Stimulated activated CD4-positive, alpha-beta T cell treated with anti-CD3 and anti-CD28 coated beads, Interleukin-2, amount 100 ng/mL, for 48 hours (primary cell): ENCODE results near the gene GPC6.

Experiments used
- DNase-seq, 2 donors: peaks; one replicate each; pipeline ENCODE4 v3.0.0-alpha.2; 2020

Gene GPC6

DNA sequence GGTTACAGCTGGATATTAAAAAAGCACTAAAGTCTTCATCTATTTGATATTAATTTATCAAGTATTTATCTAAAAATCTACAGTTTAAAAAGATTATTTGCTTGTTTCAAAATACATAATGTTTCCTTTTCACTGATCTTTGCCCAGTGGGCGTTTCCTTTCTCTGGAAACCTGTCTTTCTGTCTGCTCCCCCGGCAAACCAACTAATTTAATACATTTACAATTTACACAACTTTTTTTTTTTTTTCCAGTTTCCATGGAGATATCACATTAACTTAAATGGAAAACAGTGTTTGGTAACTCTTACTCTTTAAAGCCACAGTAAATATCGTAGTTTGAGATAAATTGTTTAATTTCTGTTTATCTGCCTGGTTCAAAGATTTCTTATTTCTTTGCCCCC is 5.3 kb downstream of the GPC6 start:
- no peak for DNase-seq

DNA sequence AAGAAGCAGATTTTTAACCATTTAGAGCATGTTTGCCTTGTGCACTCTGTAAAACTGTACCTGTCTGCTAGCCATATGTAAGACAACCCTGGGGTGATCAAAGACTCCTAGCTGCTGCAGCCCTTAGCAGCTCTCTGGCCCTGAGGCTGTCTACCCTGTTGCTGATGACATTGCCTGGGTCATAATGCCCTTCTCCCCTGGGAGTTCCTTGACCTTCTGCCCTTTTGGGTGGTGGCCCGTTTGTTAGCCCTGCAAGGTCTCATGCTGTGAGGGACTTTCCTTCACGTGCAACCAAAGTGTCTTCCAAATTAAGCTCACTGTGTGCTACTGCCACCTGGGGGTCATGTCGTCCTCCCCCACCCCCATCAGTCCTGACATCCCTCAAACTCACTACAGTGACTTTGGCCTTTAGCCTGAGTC is 7.4 kb downstream of the GPC6 start:
- DNase-seq, result no peak

DNA sequence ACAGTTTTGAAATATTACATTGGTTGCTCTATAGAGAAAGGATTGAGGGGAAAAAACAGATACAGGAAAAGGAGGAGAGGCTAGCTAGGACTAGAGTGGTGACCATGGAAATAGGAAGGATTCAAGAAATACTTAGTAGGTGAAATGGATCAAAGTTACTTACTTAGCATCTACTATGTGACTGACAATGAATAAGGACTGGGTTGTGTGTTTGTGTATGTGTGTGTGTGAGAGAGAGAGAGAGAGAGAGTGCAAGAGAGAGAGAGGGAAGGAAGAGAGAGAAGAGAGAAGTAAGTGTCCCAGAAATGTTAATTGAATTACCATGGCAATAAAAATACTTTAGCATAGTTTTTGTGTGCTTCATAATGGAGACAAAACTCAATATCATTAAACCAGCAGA is 7.9 kb downstream of the GPC6 start:
- DNase-seq, result no peak

DNA sequence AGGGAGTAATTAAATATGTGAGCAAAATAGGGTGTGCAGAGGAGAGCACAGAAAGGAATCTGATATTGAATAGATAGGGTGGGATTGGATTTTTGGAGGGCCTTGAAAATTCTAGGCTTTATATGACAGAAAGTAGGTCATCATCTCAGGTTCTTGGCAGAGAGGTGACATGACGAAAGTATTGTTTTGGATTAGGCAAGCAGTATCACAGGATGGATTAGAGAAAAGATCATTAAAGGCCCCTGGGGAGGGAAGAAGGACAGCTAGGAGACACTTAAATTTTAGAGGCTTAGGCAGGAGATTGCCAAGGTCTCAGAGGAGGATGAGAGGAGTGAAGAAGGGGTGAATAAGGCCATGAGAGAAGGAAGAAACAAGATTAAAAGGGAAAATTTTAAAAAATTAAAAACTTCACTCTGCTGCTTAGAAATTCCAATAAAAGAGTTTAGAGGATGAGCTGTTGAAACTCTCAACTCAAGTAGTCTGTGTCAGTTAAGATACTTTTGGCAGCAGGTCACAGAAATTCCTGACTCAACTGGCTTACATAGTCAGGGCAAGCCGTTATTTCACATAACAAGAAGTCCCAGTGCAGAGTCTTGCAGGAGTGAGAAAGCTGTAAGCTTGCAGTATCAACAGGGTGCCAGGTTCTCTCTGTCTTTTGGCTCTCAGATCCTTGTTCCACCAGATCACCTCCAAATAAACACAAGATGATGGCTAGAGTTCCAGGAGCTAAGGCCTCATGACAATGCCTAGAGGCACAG is 8.8 kb downstream of the GPC6 start:
- no peak for DNase-seq

- no peak for DNase-seq
Measured at GRCh38 chr13:93238711-93239110, 12.1 kb downstream of the GPC6 start.

GRCh38 chr13:93243375-93244063 is 16.9 kb downstream of the GPC6 start:
- no peak for DNase-seq

DNA sequence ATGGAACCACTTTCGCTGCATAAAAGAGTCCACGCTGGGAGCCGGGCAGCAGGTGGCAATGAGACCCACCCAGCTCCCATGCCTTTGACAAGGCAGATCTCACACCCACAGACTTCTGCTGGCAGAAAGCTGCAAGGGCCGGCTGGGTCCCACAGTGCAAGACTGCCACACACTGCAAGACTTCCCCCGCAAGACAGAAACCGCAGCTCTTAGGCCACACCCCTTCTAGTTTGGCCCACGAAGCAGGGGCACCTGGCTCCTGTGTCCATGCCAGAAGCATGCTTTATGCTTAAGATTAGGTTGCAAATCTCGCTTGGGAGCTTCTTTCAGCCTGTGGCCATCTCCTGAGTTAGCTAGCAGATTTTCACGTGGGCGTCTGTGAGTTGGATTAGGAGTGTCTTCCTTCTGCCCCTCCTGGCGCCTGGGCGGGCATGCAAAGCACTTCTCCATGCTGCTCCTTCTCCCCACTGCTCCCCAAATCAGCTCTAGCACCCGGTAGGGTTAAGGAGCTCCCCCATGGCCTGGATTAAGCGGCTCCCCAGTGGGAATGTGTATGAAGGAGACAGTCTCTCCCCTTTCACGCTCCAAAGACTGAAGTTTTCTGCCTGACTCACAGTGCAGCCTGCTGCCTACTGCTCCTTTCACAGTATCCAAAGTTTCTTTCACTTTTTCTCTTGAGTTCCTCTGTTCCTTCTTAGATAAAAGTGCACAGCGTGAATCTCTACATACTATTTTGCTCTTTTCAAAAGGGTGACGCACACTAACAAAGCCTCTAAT is 17.7 kb downstream of the GPC6 start:
- DNase-seq, result no peak

DNA sequence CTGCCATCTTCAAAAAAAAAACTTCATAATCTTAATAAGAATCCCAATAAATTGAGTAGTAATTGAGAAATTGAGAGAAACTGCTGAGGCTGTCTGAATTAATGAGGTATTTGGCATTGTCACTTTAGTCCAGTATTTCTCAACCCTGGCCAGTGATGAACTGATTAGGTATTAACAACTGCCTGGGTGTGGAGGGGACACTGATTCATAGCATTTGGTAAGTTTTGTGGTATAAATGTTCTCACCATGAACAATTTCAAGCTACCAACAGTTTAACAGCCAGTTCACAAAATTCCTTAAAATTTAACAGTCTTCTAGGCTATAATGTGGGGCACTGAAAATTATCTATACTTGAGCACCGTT is 18.3 kb downstream of the GPC6 start:
- DNase-seq, result no peak

GRCh38 chr13:93246069-93246468 is 19.5 kb downstream of the GPC6 start:
- no peak for DNase-seq

- no peak for DNase-seq
Measured at GRCh38 chr13:93248627-93249047, 22.0 kb downstream of the GPC6 start.

GRCh38 chr13:93249364-93250306 is 23.0 kb downstream of the GPC6 start:
- no peak for DNase-seq

- DNase-seq, result no peak
Measured at GRCh38 chr13:93254775-93255174, 28.2 kb downstream of the GPC6 start.

DNA sequence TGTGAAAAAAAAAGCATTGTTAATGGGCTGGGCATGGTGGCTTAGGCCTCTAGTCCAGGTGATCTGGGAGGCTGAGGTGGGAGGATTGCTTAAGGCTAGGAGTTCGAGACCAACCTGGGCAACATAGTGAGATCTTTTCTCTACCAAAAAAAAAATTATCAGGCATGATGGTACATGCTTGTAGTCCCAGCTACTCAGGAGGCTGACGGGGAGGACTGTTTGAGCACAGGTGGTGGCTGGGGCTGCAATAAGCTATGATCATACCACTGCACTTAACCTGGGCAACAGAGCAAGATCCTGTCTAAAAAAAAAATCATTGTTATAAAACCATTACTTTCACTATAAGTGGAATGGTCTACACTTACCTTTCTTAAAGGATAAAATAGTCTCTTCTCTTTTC is 30.4 kb downstream of the GPC6 start:
- no peak for DNase-seq

DNA sequence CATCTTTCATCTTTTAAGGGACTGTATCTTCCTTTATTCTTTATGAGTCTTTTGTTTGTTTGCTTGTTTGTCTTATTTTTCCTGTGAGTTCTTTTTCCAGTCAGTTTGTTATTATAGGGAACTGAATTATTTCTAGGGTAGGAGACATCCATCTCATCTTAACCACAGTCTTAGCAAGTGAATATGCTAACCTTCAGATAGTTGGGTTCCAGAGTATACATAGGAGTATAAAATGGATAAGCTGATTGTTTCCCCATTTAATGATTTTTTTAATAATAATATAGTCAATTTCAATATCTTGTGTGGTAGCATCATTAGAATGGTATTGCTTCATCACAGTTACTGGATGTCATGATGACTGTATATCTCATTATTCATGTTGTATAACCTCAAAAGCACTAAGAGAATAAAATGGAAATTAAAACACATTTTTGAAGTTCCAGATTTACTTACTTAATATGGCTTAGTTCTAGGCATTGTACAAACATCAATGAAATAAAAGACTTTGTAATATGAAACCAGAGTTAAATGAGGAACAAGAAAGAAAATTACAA is 33.0 kb downstream of the GPC6 start:
- no peak for DNase-seq

DNA sequence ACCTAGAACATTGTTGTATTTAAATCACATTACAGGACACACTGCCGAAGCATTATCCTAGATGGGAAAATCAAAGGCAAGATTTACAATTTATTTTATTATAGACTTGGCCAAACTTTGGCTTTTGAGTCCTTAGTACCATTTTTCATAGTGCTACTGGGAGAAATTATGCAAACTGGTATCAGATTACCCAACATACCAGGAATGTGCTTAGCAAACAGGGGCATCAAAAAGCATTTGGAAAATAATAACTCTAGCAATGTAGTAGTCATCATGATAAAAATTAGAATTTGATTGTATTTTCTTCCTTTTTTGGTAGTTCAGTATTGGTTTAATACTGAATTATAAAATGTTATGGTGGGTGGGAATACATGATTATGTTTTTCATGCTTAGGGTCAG is 34.0 kb downstream of the GPC6 start:
- DNase-seq, result no peak

GRCh38 chr13:93262729-93263345 is 36.2 kb downstream of the GPC6 start:
- no peak for DNase-seq

DNA sequence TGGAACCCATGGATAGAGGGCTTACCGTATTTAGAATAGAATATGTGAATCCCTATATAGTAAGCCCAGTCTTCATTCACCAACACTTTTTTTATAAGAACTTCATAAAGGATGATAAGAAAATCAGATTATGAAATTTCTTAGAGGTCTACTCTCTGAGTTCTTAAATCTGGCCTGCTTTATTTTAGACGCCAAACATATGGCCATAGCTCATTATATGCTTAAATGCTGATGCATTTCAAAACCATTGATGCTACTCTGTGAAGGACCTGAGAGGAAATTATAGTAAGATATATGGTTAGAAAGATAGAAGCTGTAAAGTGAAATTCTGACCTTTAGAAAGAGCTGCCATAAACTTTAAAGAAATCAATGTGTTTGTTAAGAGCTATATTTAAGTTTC is 38.3 kb downstream of the GPC6 start:
- no peak for DNase-seq

DNA sequence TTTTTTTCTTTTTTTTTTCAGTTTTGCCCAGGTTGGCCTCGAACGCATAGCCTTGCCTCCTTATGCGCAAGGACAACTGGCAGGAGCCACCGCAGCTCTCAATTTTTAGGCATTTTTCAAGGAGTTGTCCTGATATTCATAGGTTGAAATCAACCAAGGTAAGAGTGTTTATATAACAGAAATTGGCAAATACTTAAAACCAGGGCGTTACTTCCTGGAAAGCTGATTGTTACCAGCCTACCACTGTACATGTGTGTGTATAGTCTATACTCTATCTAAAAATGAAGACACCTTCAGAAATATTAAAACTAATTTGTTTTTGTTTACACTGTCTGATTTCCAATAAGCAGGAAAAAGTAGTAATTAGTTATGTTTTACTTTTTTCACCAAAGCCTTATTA is 39.2 kb downstream of the GPC6 start:
- DNase-seq, result no peak

DNA sequence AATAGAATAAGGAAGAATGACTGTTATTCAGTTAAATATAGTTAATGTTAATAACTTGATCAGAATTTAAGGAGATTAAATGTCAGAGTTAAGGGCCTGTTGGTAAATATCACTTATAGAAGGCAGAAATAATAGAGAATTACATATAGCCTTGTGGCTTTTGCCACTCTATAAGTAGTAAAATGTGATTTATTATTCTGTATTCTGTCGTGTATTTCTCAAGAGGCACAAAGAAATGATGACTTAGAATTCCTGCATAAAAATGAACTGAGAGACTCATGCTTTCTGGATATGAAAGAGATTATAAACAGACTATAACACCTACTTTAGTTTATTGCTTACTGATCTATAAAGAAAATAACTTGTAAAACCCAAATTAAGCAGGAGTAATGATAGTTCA is 40.1 kb downstream of the GPC6 start:
- DNase-seq, result no peak

GRCh38 chr13:93268327-93269028 is 41.9 kb downstream of the GPC6 start:
- no peak for DNase-seq
